Peyer's patch (tissue), 4 donors: Measurements from ENCODE around the gene ADIPOR2. TPM values are rescaled to one million over a fixed set of nuclear protein-coding genes. Genes with fewer than 3 reads are reported as not detected.

Experiments
- DNase-seq, 3 donors: peaks; one replicate each; pipeline ENCODE4 v3.0.0-alpha.2; 2017 to 2019
- H3K27ac ChIP-seq, 4 donors: fragments of 200-600 bp; sonication (generic); one replicate each; pipeline ENCODE4 v1.5.1; 2016 to 2019
- H3K27me3 ChIP-seq, 2 donors: fragments of 200-600 bp; sonication (generic); one replicate each; pipeline ENCODE4 v1.5.1; 2019
- H3K36me3 ChIP-seq, 3 donors: fragments of 200-600 bp; sonication (generic); one replicate each; pipeline ENCODE4 v1.5.1; 2016 to 2019
- H3K4me1 ChIP-seq, 4 donors: fragments of 200-600 bp; sonication (generic); one replicate each; pipeline ENCODE4 v1.5.1; 2016 to 2019
- H3K4me3 ChIP-seq, 4 donors: fragments of 200-600 bp; sonication (generic); 1 replicate in 3 of 4; 2 replicates in 1 of 4; pipeline ENCODE4 v1.5.1; 2016 to 2019; ENCODE audit warnings: mild to moderate bottlenecking in 1 of 4
- H3K9me3 ChIP-seq, 4 donors: fragments of 200-600 bp; sonication (generic); one replicate each; pipeline ENCODE4 v1.5.1; 2016 to 2019; ENCODE audit warnings: mild to moderate bottlenecking in 1 of 4
- CTCF ChIP-seq, 6 experiments: fragments of 450-650 bp in 4 of 6; fragments of 200-600 bp in 2 of 6; sonication (generic) in 1 of 6; IDR thresholded peaks; one replicate each; pipeline ENCODE4 v1.5.1; 2017 to 2019; ENCODE audit warnings: antibody characterized with exemption in 6 of 6, mild to moderate bottlenecking in 3 of 6, moderate library complexity in 1 of 6
- POLR2A ChIP-seq, 2 donors: fragments of 450-650 bp; IDR thresholded peaks; one replicate each; pipeline ENCODE4 v1.5.1; 2017; ENCODE audit warnings: antibody characterized with exemption in 2 of 2, mild to moderate bottlenecking in 2 of 2, moderate library complexity in 2 of 2
- total RNA-seq, 4 donors: library from RNA; depleted of rRNA; stranded (reverse); fragments of >200 nt; gene quantifications; one replicate each; pipeline ENCODE4 v1.1.0, GENCODE V29; 2016

ADIPOR2 gene
- total RNA-seq, 4 donors from 2014 or later = 26.4 to 89.1 (median 73.9) TPM

GRCh38 chr12:1651946-1652345 is 38.9 kb upstream of the ADIPOR2 start:
- Histone ChIP-seq H3K27ac (no peak overlapping the region), H3K4me3 (no peak overlapping the region), H3K4me1 (no peaks in the 10 kb centered on the region), H3K36me3 (no peaks in the 10 kb centered on the region), H3K9me3 (no peaks in the 10 kb centered on the region), H3K27me3 (no peaks in the 10 kb centered on the region)
- DNase-seq = no peak
- no peak for TF ChIP-seq CTCF (IDR thresholded peaks at IDR 0.05)

GRCh38 chr12:1655225-1655788 is 35.6 kb upstream of the ADIPOR2 start:
- Histone ChIP-seq H3K4me3 (no peak overlapping the region), H3K4me1 (peaks cover 0 to 12% (median 2%) of the 10 kb centered on the region in 4 donors), H3K36me3 (no peaks in the 10 kb centered on the region), H3K27ac (no peak overlapping the region), H3K27me3 (no peaks in the 10 kb centered on the region), H3K9me3 (no peaks in the 10 kb centered on the region)
- TF ChIP-seq POLR2A (IDR thresholded peaks at IDR 0.05) (no peak), CTCF (IDR thresholded peaks at IDR 0.05) (no peak)
- no peak for DNase-seq

- TF ChIP-seq CTCF (IDR thresholded peaks at IDR 0.05) = no peak
- no peak for DNase-seq
- Histone ChIP-seq H3K27ac (no peak overlapping the region), H3K27me3 (no peaks in the 10 kb centered on the region), H3K4me3 (no peak overlapping the region), H3K4me1 (peaks cover 0 to 18% (median 2%) of the 10 kb centered on the region in 4 donors), H3K9me3 (no peaks in the 10 kb centered on the region), H3K36me3 (no peaks in the 10 kb centered on the region)
Observed at GRCh38 chr12:1656902-1657301, 34.0 kb upstream of the ADIPOR2 start.

- Histone ChIP-seq H3K4me1 (peaks cover 0 to 19% (median 2%) of the 10 kb centered on the region in 4 donors), H3K27ac (no peak overlapping the region), H3K9me3 (no peaks in the 10 kb centered on the region), H3K27me3 (no peaks in the 10 kb centered on the region), H3K36me3 (no peaks in the 10 kb centered on the region), H3K4me3 (no peak overlapping the region)
- TF ChIP-seq POLR2A (IDR thresholded peaks at IDR 0.05) (no peak), CTCF (IDR thresholded peaks at IDR 0.05) (no peak)
- no peak for DNase-seq
Observed at GRCh38 chr12:1657688-1658087, 33.2 kb upstream of the ADIPOR2 start.

- Histone ChIP-seq H3K4me3 (peak overlapping the region in 2 of 4 donors; percentile 35 to 38), H3K36me3 (no peaks in the 10 kb centered on the region), H3K27ac (peak overlapping the region; percentile 57 to 97 (median 92)), H3K9me3 (no peaks in the 10 kb centered on the region), H3K27me3 (no peaks in the 10 kb centered on the region), H3K4me1 (peaks cover 0 to 31% (median 2%) of the 10 kb centered on the region in 4 donors)
- TF ChIP-seq CTCF (IDR thresholded peaks at IDR 0.05) = no peak
- peak; percentile 30 to 80 for TF ChIP-seq POLR2A (IDR thresholded peaks at IDR 0.05)
- peak; percentile 47 to 95 (median 93) for DNase-seq
Observed at GRCh38 chr12:1660304-1661187, 30.3 kb upstream of the ADIPOR2 start.
